Caco-2 (cell line): ENCODE measurements around the gene NXPH2. TPM values are rescaled to one million over a fixed set of nuclear protein-coding genes. Genes with fewer than 3 reads are reported as not detected.
"Not testable (repeated sequence)": the region's sequence is repeated elsewhere in the genome, so short reads cannot be mapped to it uniquely, and the experiment has no call there.

Experiments used
- BruUV-seq: library from RNA; stranded (reverse); fragments of 400-500 nt; replicated peaks from 2 replicates; lab custom pipeline; 2021; lab: Mats Ljungman, UMichigan
- CTCF ChIA-PET: fragments of 300-600 bp; sonication (Branson Sonifier 250); formaldehyde crosslinking; loops from one replicate; lab custom pipeline; 2022; ENCODE audit warnings: antibody characterized with exemption; lab: Charles Lee
- POLR2A ChIA-PET: fragments of 300-600 bp; sonication (Branson Sonifier 250); formaldehyde crosslinking; loops from one replicate; lab custom pipeline; 2022; ENCODE audit warnings: antibody characterized with exemption; lab: Charles Lee
- DNase-seq, 2 experiments: peaks; one replicate each; pipeline versions ENCODE4 v3.0.0 to v3.0.0-alpha.2; 2020 to 2022
- H3K27me3 ChIP-seq: replicated peaks from 2 replicates; pipeline ENCODE4 v1.6.0; 2011; ENCODE audit warnings: low read length; ENCODE audit not compliant: control insufficient read depth, insufficient read depth
- H3K36me3 ChIP-seq: 2 replicates; pipeline ENCODE4 v1.5.1; 2011; ENCODE audit warnings: low read length; ENCODE audit not compliant: control insufficient read depth, insufficient read depth
- H3K4me1 ChIP-seq: fragments of 250-450 bp; sonication (Bioruptor Pico); 2 replicates; pipeline ENCODE4 v1.5.1; 2020; ENCODE audit warnings: mild to moderate bottlenecking
- H3K4me3 ChIP-seq: 2 replicates; pipeline ENCODE4 v1.5.1; 2011; ENCODE audit warnings: low read depth, mild to moderate bottlenecking, control low read depth, low read length
- H3K9me3 ChIP-seq: fragments of 250-450 bp; sonication (Bioruptor Pico); 2 replicates; pipeline ENCODE4 v1.5.1; 2020; ENCODE audit warnings: mild to moderate bottlenecking, moderate library complexity
- H3K27ac Mint-ChIP-seq: one replicate; pipeline ENCODE4 v1.8.0; 2022; ENCODE audit warnings: mixed read lengths; ENCODE audit not compliant: unreplicated experiment
- H3K27me3 Mint-ChIP-seq: one replicate; pipeline ENCODE4 v1.8.0; 2022; ENCODE audit warnings: mixed read lengths; ENCODE audit not compliant: insufficient read depth, unreplicated experiment
- H3K36me3 Mint-ChIP-seq: one replicate; pipeline ENCODE4 v1.8.0; 2022; ENCODE audit warnings: mild to moderate bottlenecking, mixed read lengths; ENCODE audit not compliant: insufficient read depth, unreplicated experiment
- H3K4me1 Mint-ChIP-seq: one replicate; pipeline ENCODE4 v1.8.0; 2022; ENCODE audit warnings: low read depth, mixed read lengths; ENCODE audit not compliant: unreplicated experiment
- H3K4me3 Mint-ChIP-seq: one replicate; pipeline ENCODE4 v1.8.0; 2022; ENCODE audit warnings: mild to moderate bottlenecking, moderate library complexity, mixed read lengths; ENCODE audit not compliant: unreplicated experiment
- H3K9me3 Mint-ChIP-seq: one replicate; pipeline ENCODE4 v1.8.0; 2022; ENCODE audit warnings: mixed read lengths; ENCODE audit not compliant: unreplicated experiment
- intact Hi-C: fragments of 100-400 bp; cut with micrococcal nuclease; formaldehyde crosslinking; loops from one replicate; pipeline ENCODE4 v1.10.0; 2022; ENCODE audit not compliant: unreplicated experiment
- total RNA-seq: library from RNA; stranded (reverse); gene quantifications from 2 replicates; pipeline ENCODE4 v1.2.3, GENCODE V29; 2022
- TF ChIP-seq, protein P1 (sequence below), 2 experiments: fragments of 200-600 bp in 1 of 2; IDR thresholded peaks; 1 replicate in 1 of 2; 2 replicates in 1 of 2; pipeline versions ENCODE4 v1.5.1 to v1.8.0; 2011 to 2022; ENCODE audit warnings: antibody characterized with exemption in 1 of 2, control low read depth in 1 of 2, inconsistent platforms in 1 of 2, low read depth in 1 of 2, low read length in 1 of 2, mild to moderate bottlenecking in 1 of 2, moderate library complexity in 1 of 2; ENCODE audit not compliant: insufficient read depth in 1 of 2, severe bottlenecking in 1 of 2, unreplicated experiment in 1 of 2

The NXPH2 gene
- total RNA-seq, 1 experiment from 2014 or later: not detected

DNA sequence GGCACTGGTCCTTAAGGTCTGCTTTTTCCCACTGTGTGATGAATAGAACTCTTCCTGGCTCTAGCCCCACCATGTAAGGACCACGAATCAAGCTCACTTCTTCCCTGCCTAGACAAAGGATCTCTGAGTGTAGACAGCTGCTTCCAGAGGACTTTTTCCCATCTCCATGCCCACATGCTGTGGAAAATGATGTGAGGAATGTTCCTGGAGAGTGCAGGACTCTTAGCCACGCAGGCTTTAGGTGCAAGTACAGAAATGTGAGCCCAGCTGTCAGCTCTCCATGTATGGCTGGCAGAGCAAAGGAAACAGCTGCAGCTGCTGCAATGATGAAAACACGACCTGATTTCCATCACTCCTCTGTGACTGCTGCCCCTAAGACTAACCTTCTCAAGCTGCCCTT lies 35.5 kb downstream of the NXPH2 start:
- TF ChIP-seq, protein P1, sequence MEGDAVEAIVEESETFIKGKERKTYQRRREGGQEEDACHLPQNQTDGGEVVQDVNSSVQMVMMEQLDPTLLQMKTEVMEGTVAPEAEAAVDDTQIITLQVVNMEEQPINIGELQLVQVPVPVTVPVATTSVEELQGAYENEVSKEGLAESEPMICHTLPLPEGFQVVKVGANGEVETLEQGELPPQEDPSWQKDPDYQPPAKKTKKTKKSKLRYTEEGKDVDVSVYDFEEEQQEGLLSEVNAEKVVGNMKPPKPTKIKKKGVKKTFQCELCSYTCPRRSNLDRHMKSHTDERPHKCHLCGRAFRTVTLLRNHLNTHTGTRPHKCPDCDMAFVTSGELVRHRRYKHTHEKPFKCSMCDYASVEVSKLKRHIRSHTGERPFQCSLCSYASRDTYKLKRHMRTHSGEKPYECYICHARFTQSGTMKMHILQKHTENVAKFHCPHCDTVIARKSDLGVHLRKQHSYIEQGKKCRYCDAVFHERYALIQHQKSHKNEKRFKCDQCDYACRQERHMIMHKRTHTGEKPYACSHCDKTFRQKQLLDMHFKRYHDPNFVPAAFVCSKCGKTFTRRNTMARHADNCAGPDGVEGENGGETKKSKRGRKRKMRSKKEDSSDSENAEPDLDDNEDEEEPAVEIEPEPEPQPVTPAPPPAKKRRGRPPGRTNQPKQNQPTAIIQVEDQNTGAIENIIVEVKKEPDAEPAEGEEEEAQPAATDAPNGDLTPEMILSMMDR (IDR thresholded peaks at IDR 0.05; ENCODE audit: insufficient read depth in 1 of 2, low read depth in 1 of 2, low read length in 1 of 2, severe bottlenecking in 1 of 2, unreplicated experiment in 1 of 2): no peak
- Mint-ChIP-seq H3K4me3 (no peak overlapping the region), H3K4me1 (no peaks in the 10 kb centered on the region), H3K27ac (no peak overlapping the region), H3K9me3 (no peaks in the 10 kb centered on the region), H3K36me3 (no peaks in the 10 kb centered on the region), H3K27me3 (no peaks in the 10 kb centered on the region)
- intact Hi-C loops: no loop called here
- no peaks in the 10 kb centered on the region for H3K4me1 ChIP-seq
- no peaks in the 10 kb centered on the region for H3K36me3 ChIP-seq
- no peak overlapping the region for H3K4me3 ChIP-seq
- H3K9me3 ChIP-seq: peaks cover 11% of the 10 kb centered on the region
- CTCF ChIA-PET: no interaction called here
- H3K27me3 ChIP-seq: no peaks in the 10 kb centered on the region; the same call in 1 of the 2 replicates
- BruUV-seq: no TSS peak
- POLR2A ChIA-PET: no interaction called here
- DNase-seq: no peak

DNA sequence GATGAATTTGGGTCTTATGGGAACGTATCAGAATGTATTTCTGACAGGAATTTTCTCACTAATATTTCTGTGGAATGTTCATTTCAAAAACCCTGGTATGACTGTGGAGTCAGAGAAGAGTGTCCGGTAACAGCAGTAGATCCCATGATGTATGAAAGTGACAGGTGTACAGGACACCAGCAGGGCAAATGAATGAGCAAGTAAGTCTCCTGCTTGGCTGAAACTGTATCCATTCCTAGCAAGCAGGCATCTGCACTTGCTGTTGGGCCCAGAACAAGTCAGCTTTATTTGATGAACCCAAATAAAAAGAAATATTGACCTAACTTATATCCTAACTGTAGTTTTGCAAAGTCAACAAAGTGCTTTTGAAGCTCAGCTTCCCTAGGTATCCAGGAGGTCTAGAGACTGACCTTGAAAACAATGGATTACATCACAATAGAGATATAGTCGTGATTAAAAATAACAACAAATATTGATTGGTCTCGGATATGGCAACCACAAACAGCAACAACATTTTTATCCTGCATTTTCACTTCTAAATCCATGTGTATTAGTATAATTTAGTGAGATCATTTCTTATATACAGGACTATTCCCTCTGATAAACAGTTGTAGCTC lies 37.6 kb downstream of the NXPH2 start:
- H3K27me3 Mint-ChIP-seq: no peaks in the 10 kb centered on the region
- H3K36me3 Mint-ChIP-seq: no peaks in the 10 kb centered on the region
- POLR2A ChIA-PET: no interaction called here

DNA sequence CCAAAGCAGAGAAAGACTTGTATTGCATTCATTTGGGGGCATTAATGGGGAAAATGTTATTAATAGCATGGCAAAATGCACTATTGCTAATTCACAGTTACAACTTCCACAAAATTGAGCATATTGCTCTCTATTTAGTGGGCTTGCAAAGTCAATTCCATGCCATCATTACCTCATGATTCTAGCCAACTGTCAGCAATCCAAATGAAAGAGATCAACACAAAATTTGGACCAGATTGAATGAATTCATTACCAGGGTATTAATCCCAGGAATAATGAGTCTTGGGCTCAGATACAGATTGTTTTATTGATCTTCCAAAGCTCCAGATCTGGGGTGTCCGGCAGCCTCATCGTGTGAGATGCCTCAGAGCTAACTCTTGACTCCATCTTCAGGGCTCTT lies 38.3 kb downstream of the NXPH2 start:
- Mint-ChIP-seq H3K4me1 (no peaks in the 10 kb centered on the region), H3K9me3 (peaks cover 7% of the 10 kb centered on the region), H3K27ac (no peak overlapping the region), H3K27me3 (no peaks in the 10 kb centered on the region), H3K4me3 (no peak overlapping the region), H3K36me3 (no peaks in the 10 kb centered on the region)
- Histone ChIP-seq H3K4me1 (no peaks in the 10 kb centered on the region), H3K36me3 (no peaks in the 10 kb centered on the region), H3K9me3 (peaks cover 8% of the 10 kb centered on the region; the same call in 1 of the 2 replicates), H3K4me3 (no peak overlapping the region), H3K27me3 (no peaks in the 10 kb centered on the region; the same call in 1 of the 2 replicates)
- CTCF ChIA-PET: no interaction called here
- intact Hi-C loops: no loop called here
- BruUV-seq: no TSS peak
- TF ChIP-seq, protein P1 (IDR thresholded peaks at IDR 0.05; ENCODE audit: insufficient read depth in 1 of 2, low read depth in 1 of 2, low read length in 1 of 2, severe bottlenecking in 1 of 2, unreplicated experiment in 1 of 2): no peak
- POLR2A ChIA-PET: no interaction called here
- DNase-seq: no peak

More for the DNA sequence above, 37.6 kb downstream of the NXPH2 start:
- intact Hi-C loops: no loop called here
- no peak for DNase-seq
- no TSS peak for BruUV-seq
- H3K4me3 Mint-ChIP-seq: no peak overlapping the region
- Histone ChIP-seq H3K4me1 (no peaks in the 10 kb centered on the region), H3K36me3 (no peaks in the 10 kb centered on the region), H3K4me3 (no peak overlapping the region), H3K9me3 (0 out of 2 replicates have a peak, but pooled peaks cover 1% of the 10 kb centered on the region), H3K27me3 (no peaks in the 10 kb centered on the region; the same call in 1 of the 2 replicates)
- CTCF ChIA-PET: no interaction called here
- no peak overlapping the region for H3K27ac Mint-ChIP-seq
- H3K9me3 Mint-ChIP-seq: no peaks in the 10 kb centered on the region
- TF ChIP-seq, protein P1 (IDR thresholded peaks at IDR 0.05; ENCODE audit: insufficient read depth in 1 of 2, low read depth in 1 of 2, low read length in 1 of 2, severe bottlenecking in 1 of 2, unreplicated experiment in 1 of 2): no peak
- H3K4me1 Mint-ChIP-seq: no peaks in the 10 kb centered on the region

DNA sequence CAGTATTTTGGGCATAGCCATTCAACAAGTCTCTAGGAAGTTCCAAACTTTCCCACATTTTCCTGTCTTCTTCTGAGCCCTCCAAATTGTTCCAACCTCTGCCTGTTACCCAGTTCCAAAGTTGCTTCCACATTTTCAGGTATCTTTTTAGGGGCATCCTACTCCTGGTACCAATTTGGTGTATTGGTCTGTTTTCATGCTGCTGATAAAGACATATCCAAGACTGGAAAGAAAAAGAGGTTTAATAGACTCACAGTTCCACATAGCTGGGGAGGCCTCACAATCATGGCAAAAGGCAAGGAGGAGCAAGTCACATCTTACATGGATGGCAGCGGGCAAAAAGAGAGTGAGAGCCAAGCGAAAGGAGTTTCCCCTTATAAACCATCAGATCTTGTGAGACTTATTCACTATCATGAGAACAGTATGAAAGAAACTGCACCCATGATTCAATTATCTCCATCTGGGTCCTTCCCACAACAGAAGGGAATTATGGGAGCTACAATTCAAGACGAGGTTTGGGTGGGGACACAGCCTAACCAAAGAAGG lies 43.1 kb downstream of the NXPH2 start:
- H3K27ac Mint-ChIP-seq, intact Hi-C loops, H3K36me3 Mint-ChIP-seq, H3K27me3 Mint-ChIP-seq, H3K4me1 Mint-ChIP-seq, H3K4me1 ChIP-seq, H3K4me3 Mint-ChIP-seq, DNase-seq, H3K4me3 ChIP-seq, BruUV-seq, POLR2A ChIA-PET, H3K36me3 ChIP-seq, CTCF ChIA-PET, H3K27me3 ChIP-seq: not testable (repeated sequence)
- peaks cover 28% of the 10 kb centered on the region for H3K9me3 ChIP-seq
- H3K9me3 Mint-ChIP-seq: peaks cover 32% of the 10 kb centered on the region
